Measurements from ENCODE around the gene COL23A1.

The COL23A1 gene

DNA sequence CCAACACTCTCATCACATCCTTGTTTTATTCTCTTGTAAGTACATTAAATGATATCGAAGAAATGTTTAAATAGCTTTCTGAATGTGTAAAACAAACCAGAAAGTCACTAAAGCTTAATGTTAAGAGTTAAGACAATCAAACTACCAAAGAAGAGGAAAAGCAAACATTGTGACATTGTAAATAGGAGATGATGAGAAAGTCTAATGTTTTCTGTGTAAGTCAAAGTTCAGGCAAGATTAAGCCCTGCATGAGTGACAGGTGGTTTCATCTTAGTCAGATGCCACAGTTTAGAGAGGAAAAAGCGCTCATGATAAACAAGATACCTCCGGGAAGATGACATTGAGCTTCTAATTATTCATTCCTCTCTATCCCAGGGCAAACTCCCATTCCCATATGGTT lies 306.7 kb downstream of the COL23A1 start:
- DNase-seq (ENCODE audit: low read depth in 2 of 2) = no peak

DNA sequence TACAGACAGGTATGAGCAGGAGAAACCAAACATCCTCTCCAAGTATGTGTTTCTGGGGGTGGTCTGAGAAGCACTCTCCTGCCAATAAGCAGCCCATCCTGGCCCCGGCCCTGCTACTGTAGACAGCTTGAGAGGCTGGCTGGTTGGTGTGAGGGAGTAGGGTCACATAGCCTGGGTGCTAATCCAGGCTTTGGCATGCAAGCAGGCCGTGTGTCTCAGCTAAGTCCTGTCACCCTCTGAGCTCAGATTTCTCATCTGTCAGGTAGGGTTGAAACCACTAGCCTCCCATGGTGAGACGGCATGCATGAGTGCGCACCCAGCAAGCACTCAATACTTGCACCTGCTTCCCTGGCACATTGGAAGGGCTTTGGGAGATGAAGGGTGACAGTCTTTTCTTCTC lies 307.8 kb downstream of the COL23A1 start:
- no peak for DNase-seq (ENCODE audit: low read depth in 2 of 2)

DNA sequence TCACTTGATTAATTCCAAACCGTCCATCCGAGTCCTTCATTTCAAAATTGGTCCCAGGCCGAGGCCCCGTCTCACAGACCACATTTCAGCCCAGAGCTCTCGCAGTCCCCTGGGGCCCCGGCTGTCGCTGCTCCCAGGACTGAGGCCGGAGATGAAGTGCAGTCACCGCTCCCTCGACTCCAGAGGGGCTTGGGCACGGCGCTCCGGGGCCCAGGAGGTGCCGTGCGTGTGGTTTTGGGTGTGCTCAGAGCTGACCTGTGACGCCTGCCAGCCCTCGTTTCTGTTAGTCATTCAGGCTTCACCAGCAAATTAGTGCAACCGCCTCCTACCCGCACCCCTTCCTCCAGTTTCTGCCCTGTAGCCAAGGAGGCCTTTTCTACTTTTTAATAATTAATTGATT lies 308.9 kb downstream of the COL23A1 start:
- no peak for DNase-seq (ENCODE audit: low read depth in 2 of 2)

DNA sequence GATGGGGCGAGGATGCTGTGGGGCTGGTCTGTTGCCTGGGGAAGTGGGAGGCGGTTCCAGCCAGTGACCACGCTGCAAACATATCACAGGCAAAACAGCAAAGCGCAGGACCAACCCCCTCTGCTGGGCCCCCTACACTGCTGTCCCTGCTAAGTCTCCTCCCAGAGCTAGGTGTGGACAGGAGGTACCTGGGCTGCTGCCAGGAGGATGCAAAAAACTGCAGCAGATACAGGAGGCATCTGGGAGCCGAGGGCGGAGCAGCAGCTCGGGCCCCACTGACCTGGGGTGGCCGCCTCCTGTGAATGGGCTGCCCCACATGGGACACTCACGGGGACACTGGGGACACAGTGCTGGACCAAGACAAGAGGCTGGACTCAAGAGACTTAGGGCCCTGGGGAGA lies 309.6 kb downstream of the COL23A1 start:
- no peak for DNase-seq (ENCODE audit: low read depth in 2 of 2)

DNA sequence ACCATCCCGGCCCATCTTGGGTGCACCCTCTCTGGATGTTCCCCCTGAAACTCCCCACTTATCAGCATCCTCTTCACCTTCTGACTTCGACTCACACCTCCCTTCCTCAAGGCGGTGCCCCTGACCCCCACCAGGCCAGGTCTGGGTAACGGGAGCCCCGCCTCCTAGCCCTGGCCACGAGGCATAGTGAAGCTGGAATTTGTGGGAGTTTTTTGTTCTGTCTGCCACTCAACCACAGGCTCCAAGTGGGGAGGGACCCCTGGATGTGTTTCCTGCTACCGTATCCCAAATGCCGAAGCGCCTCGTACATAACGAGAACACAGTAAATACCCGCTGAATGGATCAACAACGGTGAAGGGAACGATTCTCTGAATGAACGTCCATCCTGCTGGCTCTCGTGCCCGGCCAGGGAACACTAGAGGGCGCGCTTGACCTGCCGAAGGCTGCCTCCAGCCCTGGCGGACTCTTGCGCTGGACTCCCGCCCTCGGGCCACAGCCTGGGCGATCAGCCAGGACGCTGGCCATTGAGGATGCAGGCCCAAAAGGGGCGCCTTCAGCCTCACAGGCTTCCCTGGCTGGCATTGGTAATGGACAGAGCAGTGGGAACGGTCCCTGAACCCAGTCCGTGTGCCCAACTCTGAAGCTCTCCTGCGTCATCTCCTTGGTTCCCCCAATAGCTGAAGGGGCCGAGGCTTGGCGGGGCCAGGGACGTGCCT lies 310.3 kb downstream of the COL23A1 start:
- peak; percentile 16 to 57 for DNase-seq (ENCODE audit: low read depth in 2 of 2)

DNA sequence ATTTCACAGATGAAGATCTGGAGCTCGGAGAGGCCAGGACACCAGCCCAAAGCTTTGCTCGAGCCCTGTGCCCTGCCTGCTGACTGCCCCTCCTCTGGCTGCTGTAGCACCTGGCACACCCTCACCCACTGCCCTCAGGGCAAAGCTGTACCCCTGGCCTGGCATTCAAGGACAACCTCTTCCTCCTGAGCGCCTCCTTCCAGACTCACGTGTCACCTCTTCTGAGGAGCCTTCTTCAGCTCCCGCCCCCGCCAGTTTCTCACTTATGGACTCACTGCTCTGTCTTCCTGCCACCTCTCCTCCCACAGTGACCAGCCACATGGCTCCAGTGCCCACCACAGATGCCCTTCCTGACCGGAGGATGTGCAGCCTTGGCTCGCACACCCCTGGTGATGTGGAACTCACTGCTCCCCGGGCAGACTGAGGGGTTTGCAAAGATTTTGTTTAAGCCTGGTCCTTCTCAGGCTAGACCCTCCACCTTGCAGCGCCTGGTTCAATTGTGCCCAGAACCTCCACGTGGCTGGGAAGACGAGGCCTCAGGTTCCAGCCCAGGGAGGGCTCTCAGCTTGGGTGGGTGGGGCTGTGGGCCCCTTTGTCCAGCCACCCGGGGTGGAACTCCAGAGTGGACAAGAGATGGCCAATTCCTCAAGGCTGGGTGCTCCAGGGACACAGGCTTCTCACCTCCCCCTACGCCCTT lies 311.0 kb downstream of the COL23A1 start:
- DNase-seq (ENCODE audit: low read depth in 2 of 2) = no peak

DNA sequence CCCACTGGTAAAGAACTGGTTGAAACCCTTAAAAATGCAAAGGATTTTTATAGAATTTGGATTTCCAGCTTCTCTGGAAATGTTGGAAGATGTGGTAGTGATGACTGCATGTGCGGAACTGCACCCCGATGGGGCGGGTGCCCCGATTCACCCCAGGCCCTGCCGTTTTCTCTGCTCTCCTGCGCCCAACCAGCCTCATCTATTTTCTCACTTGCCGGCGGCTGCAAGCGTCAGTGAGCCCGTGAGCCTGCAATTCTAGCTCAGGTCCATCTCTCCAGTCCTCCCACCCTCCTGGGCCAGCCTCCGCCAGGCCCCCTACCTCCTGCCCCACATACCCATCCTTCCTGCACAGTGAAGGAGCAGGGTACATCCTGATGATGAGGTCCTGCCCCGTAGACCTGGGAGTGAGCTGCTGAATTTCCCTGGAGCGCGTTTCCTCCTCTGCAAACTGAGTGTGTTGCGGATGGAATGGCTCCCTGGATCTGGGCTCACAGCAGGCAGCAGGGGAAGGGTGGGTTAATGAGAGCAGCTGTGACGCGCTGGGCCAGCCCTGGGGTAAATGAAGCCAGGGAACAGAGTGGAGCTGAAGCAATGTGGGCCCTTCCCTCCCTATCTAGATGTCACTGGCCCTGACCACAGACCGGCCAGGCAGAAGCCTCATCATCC lies 311.7 kb downstream of the COL23A1 start:
- DNase-seq (ENCODE audit: low read depth in 2 of 2) = no peak

DNA sequence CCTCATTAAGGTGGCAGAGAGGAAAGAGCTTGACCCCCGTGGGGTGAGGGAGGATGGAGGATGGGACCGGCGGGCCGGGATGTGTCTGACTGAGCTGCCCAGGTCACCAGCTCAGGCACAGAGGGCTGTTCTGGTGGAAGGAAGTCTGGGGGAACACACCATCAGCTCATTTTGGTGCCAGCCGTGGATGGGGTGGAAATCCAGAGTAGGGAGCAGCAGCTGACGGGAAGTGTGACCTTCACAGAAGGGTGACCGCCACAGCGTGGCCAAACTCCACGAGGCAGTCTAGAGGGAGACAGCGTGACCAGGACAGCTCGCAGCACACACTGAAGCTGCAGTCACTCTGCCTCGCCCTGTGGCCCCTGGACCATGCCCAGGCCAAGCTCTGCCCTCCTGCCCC lies 312.3 kb downstream of the COL23A1 start:
- DNase-seq (ENCODE audit: low read depth in 2 of 2) = no peak

DNA sequence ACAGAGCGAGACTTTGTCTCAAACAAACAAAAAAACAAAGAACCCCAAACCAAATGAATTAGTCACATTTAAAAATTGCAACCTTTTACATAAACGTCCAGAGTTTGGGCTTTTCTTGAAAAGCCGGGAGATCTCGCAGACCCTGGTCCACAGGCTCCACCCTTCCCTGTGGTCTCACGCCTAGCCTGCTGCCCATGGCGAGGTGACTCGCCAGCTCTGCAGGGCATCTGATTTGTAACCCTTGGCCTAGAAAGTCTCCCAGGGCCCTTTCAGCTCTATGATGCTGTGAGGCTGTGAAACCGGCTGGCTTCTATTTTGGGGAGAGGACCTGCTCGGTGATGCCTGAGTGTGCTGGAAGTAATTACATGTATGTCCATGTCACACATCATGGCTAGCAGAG lies 312.8 kb downstream of the COL23A1 start:
- DNase-seq (ENCODE audit: low read depth in 2 of 2) = no peak

DNA sequence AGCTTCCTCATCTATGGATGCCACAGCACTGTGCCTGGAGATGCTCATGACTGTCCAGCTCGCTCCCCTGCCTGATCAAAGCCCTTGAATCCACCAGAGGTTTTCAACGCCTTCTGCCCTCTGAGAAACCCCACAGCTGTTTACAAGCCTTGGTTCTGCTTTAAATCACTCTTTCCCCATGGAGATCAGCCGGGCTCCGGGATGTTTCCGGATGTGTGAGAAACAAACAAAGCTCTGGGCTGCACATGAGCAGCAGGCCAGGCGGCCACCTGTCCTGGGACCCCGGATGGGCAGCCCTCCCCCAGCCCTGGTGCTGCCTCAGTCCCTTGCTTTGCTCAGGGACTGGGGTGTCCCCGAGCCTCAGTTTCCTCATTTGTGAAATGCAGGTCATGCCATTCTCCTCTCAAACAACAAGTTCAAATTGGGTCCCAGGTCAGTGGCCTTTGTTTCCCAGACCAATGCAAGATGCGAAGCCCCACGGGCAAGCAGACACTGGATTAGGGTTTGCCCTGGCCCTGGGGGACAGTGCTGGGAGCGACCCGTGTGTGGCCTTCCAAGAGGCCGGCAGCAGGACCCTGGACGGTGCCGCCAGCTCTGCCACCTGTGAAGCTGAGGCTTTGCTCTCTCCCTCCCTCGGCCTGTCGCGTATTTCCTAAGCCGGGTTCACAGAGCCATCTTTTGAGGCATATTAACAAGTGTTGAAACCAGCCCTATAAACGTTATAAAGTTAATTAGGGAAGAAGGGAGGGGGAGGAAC lies 315.2 kb downstream of the COL23A1 start:
- DNase-seq (ENCODE audit: low read depth in 2 of 2) = no peak

DNA sequence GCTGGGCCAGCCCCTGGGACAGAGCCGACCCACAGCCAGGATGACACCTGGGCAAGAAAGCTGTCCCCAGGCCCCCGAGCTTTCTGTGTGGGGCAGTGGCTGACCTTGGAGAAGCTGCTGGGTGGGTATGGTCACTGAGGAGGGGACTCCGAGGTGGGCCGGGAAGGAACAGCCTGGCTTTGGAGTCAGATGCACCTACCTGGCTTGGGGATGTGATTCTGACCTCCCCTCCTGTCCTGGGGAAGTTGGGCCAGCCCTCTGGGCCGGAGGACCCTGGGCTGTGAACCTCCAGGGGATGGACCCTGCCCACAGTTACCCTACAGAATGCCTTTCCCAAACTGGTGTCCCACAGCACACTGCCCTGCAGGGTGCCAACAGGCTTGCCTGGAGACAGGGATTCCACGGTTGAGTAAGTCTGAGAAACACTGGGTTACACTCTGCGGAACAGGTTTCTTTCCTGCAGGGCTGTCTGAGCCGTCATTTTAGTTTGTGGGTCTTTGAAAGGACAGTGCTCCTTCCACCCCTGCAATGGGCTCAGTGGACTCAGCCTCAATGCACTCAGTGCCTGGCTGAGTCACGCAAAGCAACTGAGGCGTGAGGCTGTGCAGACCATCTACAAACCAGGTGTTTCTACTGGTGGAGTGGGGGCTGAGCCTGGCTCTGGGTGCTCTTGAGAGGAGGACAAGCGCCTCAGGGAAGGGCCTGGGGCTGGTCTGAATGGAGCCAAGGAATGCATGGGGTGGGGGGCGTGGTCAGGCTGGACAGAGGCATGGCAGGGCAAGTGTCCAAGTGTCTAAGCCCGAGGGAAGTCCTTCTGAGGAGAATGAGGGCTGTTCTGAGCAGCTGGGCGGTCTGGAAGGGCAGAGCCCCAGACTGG lies 316.3 kb downstream of the COL23A1 start:
- no peak for DNase-seq (ENCODE audit: low read depth in 2 of 2)

DNA sequence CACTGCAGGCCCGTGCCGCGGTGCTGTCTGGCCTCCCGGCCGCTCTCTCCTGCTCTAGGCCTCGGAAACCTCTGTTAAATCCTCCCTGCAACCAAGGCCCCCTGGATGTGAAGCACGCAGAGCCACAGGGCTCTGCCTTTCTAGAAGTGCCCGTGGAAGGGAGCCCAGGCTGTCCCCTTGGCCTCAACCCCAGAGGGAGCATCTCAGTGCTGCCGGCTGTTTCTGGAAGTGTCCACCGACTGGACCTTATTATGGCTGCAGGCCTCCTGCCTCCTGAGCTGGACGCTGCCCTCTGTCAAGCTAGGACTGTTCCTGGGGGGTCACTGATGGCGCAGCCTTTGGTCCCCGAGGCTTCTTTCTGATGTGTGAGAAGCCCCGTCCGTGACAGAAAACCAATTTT lies 317.2 kb downstream of the COL23A1 start:
- no peak for DNase-seq (ENCODE audit: low read depth in 2 of 2)

DNA sequence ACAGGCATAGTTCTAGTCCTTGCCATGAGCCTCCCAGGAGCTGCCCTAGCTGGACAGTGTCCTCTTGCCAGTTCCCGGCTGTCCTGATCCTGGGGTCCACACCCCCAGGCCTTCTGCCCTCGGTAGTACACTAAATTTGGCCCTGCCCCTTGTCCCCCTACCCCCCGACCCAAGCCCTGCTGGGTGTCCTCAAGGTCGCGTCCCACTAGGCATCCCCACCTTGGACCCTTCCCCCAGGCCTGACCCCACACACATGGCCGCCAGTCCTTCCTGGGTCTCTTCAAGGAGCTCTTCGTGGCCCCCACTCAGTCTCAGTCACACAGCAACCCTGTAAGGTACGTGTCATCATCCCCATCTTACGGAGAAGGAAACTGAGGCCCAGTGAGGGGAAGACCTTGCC lies 317.6 kb downstream of the COL23A1 start:
- DNase-seq (ENCODE audit: low read depth in 2 of 2) = no peak

DNA sequence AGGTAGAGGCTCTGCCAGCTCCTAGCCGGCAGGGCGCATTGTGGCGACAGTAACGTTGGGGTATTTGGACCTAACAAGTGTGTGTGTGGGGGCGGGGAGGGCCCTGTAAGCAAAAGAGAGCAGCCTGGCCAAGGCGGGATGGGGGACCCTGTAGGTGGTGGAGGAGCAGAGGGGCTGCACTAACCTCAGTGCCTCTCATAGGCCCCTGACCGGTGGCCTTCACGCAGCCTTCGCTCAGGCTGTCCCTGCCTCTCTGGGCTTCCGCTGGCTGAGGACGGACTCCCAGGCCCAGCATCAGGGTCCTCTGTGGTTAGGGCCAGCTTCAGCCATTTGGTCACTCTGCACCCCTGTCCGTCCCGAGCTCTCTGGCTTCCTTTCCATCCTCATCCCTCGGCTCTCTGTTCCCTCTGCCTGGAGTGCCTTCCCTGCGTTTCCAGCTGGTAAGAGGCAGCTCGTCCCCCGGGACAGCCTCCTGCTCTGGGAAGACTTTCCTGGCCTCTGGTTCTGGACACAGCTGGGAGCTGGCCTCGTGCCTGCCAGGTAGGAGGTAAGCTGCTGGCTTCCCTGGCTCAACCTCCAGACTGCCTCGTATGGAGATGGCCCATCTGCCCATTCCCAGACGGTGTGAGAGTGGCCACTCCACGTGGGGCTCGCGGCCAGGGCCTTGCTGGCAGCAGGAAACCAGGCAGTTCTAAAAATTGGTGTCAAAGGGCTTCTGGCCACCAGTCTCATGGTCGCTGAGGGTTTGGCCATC lies 318.3 kb downstream of the COL23A1 start:
- DNase-seq (ENCODE audit: low read depth in 2 of 2) = no peak

DNA sequence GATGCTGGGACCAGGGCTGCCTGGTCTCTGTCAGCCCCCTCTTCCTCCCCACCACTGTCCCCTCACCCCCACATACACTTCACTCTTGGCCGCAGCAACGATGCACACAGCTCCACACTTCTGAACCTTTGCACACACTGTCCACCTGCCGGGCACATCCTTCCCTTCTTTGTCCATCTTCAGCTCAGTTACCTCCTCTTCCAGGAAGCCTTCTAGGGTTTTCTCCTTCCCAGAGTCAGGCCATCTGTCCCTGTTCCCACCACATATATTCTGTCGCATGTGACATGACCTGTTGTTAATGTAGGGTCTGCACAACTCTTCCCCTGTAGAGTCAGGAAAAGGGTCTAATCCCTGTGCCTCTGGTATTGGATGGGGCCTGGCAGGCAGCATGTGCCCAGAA lies 319.0 kb downstream of the COL23A1 start:
- no peak for DNase-seq (ENCODE audit: low read depth in 2 of 2)

DNA sequence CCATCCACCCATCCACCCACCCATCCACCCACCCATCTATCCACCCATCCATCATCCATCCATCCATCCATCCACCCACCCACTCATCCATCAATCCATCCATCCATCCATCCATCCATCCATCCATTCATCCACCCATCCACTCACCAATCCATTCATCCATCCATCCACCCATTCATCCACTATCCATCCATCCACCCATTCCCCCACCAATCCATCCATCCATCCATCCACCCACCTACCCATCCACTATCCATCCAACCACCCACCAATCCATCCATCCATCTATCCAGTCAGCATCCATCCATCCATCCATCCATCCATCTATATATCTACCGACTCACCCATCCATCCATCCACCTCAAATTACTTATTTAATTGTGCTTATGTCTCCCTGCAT lies 320.7 kb downstream of the COL23A1 start:
- no peak for DNase-seq (ENCODE audit: low read depth in 2 of 2)

DNA sequence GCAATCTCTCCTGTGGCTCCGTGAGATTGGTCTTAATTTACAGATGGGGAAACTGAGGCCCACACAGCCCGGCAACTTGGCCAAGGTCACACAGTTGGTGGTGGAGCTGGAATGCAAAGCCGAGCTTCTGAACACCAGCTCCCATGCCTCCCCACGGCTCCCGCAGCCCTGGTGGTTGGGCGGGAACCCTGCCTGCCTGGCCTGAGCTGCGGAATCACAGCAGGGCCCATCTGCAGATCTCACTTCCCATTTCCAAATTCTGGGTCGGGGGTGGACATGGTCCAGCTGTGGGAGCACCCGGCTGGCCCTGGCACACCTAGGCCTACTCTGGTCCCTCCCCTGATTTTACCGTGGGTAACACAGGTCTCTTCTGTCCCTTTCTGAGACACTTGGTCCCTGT lies 322.3 kb downstream of the COL23A1 start:
- no peak for DNase-seq (ENCODE audit: low read depth in 2 of 2)

DNA sequence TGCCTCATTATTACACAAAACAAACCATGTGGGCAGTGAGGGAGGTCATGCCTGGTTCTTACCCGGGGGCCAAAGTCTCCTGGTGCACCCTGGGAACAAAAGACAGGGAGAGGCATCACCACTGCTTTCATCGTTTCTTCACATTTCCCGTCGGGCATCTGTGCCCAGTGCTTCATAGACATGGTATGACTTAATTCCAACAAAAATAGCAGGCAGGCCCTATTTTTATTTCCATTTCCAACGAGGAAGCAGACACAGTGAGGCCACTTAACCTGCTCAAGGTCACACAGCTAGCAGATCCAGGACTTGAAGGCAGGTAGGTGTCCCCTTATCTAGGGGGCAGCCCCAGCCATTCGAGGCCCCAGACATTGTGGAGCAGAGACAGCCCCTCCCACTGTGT lies 322.9 kb downstream of the COL23A1 start:
- DNase-seq (ENCODE audit: low read depth in 2 of 2) = no peak

DNA sequence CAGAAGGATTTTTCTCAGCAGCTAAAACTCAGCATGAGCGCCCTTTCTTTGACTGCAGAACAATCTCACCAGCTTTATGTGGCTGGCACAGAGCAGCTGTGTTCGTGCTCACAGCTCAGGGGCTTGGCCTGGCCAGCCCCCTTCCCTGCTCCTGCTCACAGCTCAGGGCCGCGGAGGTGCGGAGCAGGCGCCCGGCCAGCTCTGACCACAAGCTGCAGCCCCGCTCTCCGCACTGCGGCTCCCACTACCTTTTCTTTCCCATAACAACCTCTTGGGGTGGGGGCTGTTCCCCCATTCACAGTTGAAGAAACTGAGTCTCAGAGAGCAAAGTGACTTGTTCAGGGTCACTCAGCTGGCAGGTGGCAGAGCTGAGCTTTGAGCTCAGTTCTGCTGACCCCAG lies 323.6 kb downstream of the COL23A1 start:
- no peak for DNase-seq (ENCODE audit: low read depth in 2 of 2)

DNA sequence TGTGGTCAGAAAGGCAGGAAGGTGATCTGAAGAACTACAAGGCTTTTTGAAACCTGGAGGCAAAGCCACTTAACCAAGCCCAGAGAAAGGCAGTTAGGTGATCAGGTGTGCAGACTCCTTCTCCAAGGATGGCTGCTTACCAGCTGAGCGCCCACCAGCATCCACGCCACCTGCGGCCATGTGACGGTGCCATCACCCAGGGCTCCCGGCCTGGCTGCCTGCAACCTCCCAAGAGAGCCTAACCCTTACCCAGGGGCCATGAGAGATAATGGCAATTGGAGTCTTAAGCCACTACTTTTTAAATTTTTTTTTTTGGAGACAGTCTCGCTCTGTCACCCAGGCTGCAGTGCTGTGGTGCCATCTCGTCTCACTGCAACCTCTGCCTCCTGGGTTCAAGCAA lies 324.4 kb downstream of the COL23A1 start:
- no peak for DNase-seq (ENCODE audit: low read depth in 2 of 2)

DNA sequence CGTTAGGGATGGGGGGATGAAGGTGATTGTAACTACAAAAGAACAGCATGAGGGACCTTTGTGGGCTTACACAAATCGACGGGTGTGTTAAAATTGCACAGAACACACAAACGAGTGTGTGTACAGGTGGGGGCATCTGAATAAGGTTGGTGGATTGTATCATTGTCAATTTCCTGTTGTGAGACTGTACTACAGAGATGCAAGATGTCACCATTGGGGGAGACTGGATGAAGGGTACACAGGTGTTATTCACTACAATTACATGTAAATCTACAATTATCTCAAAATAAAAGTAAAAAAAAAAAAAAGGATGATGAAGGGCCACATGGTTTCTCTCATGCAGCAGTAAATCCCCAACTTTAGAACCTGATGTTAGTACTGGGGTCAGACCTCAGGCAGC lies 326.1 kb downstream of the COL23A1 start:
- DNase-seq (ENCODE audit: low read depth in 2 of 2) = no peak
